Activated CD8-positive, alpha-beta T cell treated with anti-CD3 and anti-CD28 coated beads for 36 hours (primary cell): ENCODE results near the gene HOXC4. TPM values are rescaled to one million over a fixed set of nuclear protein-coding genes. Genes with fewer than 3 reads are reported as not detected.
A peak's percentile ranks its signal among the peaks of the same experiment; 100 is the strongest.

Experiments
- ATAC-seq: fragments of 200-7000 bp; cut with Tn5 transposase; one replicate; pipeline ENCODE4 v1.10.0; 2021; ENCODE audit warnings: mild to moderate bottlenecking, moderate library complexity
- CTCF ChIA-PET: fragments of 350-600 bp; sonication (Branson Sonifier 250); formaldehyde crosslinking; loops from one replicate; lab custom pipeline; 2021; ENCODE audit warnings: antibody characterized with exemption; lab: Charles Lee
- POLR2A ChIA-PET: fragments of 350-600 bp; sonication (Branson Sonifier 250); formaldehyde crosslinking; loops from one replicate; lab custom pipeline; 2021; ENCODE audit warnings: antibody characterized with exemption; lab: Charles Lee
- DNase-seq: peaks from one replicate; pipeline ENCODE4 v3.0.0-alpha.2; 2020
- H3K27ac Mint-ChIP-seq: one replicate; pipeline ENCODE4 v1.8.0; 2021; ENCODE audit warnings: mild to moderate bottlenecking, mixed read lengths
- H3K27me3 Mint-ChIP-seq: one replicate; pipeline ENCODE4 v1.8.0; 2021; ENCODE audit warnings: mixed read lengths
- H3K36me3 Mint-ChIP-seq: one replicate; pipeline ENCODE4 v1.8.0; 2021; ENCODE audit warnings: low read depth, mixed read lengths
- H3K4me1 Mint-ChIP-seq: one replicate; pipeline ENCODE4 v1.8.0; 2021; ENCODE audit warnings: low read depth, mixed read lengths
- H3K4me3 Mint-ChIP-seq: one replicate; pipeline ENCODE4 v1.8.0; 2021; ENCODE audit warnings: mild to moderate bottlenecking, moderate library complexity, mixed read lengths
- H3K9me3 Mint-ChIP-seq: one replicate; pipeline ENCODE4 v1.8.0; 2021; ENCODE audit warnings: mixed read lengths
- intact Hi-C: fragments of 100-400 bp; cut with micrococcal nuclease; formaldehyde crosslinking; loops from one replicate; pipeline ENCODE4 v1.10.0; 2022
- total RNA-seq, 2 experiments: library from RNA; stranded (reverse); gene quantifications; one replicate each; pipeline ENCODE4 v1.2.3, GENCODE V29; 2021
- TF ChIP-seq, protein P1 (sequence below): fragments of 200-600 bp; IDR thresholded peaks from one replicate; pipeline ENCODE4 v1.8.0; 2022; ENCODE audit warnings: antibody characterized with exemption, mild to moderate bottlenecking

Gene HOXC4
- total RNA-seq, 2 experiments from 2014 or later = 0.89 to 1.2 TPM

DNA sequence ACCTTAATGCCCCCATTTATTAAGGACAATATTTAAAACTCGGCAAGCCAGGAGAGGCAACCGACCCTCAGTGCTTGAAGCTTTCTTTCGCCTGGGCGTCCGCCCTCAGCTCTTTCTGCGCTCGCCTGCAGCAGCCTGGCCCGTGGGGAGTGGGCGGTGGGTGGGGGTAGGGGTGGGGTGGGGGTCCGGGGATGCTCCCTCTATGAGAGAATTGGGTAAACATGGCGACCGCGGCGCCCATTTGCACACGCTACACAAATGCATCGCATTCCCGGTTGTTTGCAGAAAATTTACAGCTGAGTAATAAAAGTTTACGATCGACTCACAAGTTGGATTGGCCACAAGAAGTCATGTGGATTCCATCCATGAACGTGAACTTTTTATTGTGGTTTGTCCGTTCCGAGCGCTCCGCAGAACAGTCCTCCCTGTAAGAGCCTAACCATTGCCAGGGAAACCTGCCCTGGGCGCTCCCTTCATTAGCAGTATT lies 37.1 kb upstream of the HOXC4 start:
- intact Hi-C loops = no loop called here
- DNase-seq (no peak), ATAC-seq (no peak)
- Mint-ChIP-seq H3K27ac (no peak overlapping the region), H3K4me3 (no peak overlapping the region), H3K36me3 (no peaks in the 10 kb centered on the region), H3K27me3 (peaks cover 69% of the 10 kb centered on the region), H3K4me1 (peaks cover 16% of the 10 kb centered on the region), H3K9me3 (no peaks in the 10 kb centered on the region)
- ChIA-PET CTCF (interaction anchor here (1.2 to 3.5 kb wide), 9 partner anchors 8 to 191 kb away, joined by 4 to 23 read pairs (median 7); partner anchors contain the start of genes HOXC5 and HOXC8), POLR2A (interaction anchor here (1.1 to 2.0 kb wide), 2 partner anchors 8 to 22 kb away, joined by 3 to 6 read pairs; partner anchors contain the start of gene HOXC8)
- TF ChIP-seq, protein P1, sequence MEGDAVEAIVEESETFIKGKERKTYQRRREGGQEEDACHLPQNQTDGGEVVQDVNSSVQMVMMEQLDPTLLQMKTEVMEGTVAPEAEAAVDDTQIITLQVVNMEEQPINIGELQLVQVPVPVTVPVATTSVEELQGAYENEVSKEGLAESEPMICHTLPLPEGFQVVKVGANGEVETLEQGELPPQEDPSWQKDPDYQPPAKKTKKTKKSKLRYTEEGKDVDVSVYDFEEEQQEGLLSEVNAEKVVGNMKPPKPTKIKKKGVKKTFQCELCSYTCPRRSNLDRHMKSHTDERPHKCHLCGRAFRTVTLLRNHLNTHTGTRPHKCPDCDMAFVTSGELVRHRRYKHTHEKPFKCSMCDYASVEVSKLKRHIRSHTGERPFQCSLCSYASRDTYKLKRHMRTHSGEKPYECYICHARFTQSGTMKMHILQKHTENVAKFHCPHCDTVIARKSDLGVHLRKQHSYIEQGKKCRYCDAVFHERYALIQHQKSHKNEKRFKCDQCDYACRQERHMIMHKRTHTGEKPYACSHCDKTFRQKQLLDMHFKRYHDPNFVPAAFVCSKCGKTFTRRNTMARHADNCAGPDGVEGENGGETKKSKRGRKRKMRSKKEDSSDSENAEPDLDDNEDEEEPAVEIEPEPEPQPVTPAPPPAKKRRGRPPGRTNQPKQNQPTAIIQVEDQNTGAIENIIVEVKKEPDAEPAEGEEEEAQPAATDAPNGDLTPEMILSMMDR = no peak

GRCh38 chr12:54017027-54017788 lies 36.4 kb upstream of the HOXC4 start:
- DNase-seq (no peak), ATAC-seq (peak; percentile 38)
- Mint-ChIP-seq H3K4me3 (peak overlapping the region; percentile 76), H3K9me3 (no peaks in the 10 kb centered on the region), H3K36me3 (no peaks in the 10 kb centered on the region), H3K27me3 (peaks cover 70% of the 10 kb centered on the region), H3K27ac (no peak overlapping the region), H3K4me1 (peaks cover 15% of the 10 kb centered on the region)
- TF ChIP-seq, protein P1 = no peak
- intact Hi-C loops = no loop called here
- ChIA-PET CTCF (interaction anchor here (0.8 to 3.5 kb wide), 15 partner anchors 8 to 199 kb away, joined by 3 to 23 read pairs (median 4); partner anchors contain the start of genes HOXC4, HOXC5, HOXC8 and SMUG1), POLR2A (interaction anchor here (0.6 to 2.0 kb wide), 2 partner anchors 9 to 202 kb away, joined by 3 to 6 read pairs; partner anchors contain the start of gene HOXC8)

GRCh38 chr12:54017878-54018467 lies 35.7 kb upstream of the HOXC4 start:
- ChIA-PET POLR2A (interaction anchor here (2.0 kb wide), 1 partner anchor 9 kb away, joined by 6 read pairs; the partner anchor contains the start of gene HOXC8), CTCF (interaction anchor here (0.8 to 3.5 kb wide), 14 partner anchors 9 to 198 kb away, joined by 3 to 23 read pairs (median 4); partner anchors contain the start of genes HOXC4, HOXC5, HOXC8 and SMUG1)
- Mint-ChIP-seq H3K9me3 (no peaks in the 10 kb centered on the region), H3K27me3 (peaks cover 67% of the 10 kb centered on the region), H3K4me1 (peaks cover 15% of the 10 kb centered on the region), H3K4me3 (peak overlapping the region; percentile 76), H3K36me3 (no peaks in the 10 kb centered on the region), H3K27ac (no peak overlapping the region)
- DNase-seq (peak; percentile 84), ATAC-seq (peak; percentile 92)
- intact Hi-C loops = no loop called here
- TF ChIP-seq, protein P1 = no peak

DNA sequence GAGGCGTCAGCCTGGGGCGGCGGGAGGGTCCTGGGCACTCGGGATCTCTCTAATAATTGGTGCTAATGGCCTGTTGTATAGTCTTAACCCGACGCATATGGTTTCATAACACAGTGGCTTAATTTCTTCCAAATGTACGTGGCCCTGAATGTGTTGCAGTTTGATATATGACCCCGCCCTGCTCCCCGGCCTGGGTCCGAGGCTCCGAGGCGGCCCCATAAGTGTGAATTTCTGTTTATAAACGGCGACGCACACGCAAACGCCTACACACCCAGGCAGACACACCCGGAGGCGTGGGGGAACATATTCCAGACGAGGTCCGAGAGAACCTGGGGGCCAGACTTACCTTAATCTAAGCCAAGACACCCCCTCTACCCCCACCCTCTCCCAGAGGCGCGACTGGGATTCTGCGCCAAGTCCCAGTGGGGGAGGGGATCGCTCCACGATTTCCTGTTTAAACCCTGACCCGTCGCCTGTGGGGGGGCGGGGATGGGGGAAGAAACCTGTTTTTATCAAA lies 35.1 kb upstream of the HOXC4 start:
- Mint-ChIP-seq H3K27me3 (peaks cover 67% of the 10 kb centered on the region), H3K36me3 (no peaks in the 10 kb centered on the region), H3K4me3 (peak overlapping the region; percentile 76), H3K27ac (no peak overlapping the region), H3K4me1 (peaks cover 15% of the 10 kb centered on the region), H3K9me3 (no peaks in the 10 kb centered on the region)
- ChIA-PET CTCF (interaction anchor here (1.4 to 3.5 kb wide), 2 partner anchors 13 to 189 kb away, joined by 3 to 23 read pairs; no protein-coding TSS in a partner anchor), POLR2A (no interaction called here)
- TF ChIP-seq, protein P1 = no peak
- intact Hi-C loops = no loop called here
- DNase-seq = no peak
- ATAC-seq = no peak
